SK-N-SH treated with all-trans-retinoic acid at 6 μM for 48 hours (cell line): ENCODE measurements around the gene PKP4.

ENCODE experiments used
- ATAC-seq: fragments of 200-7000 bp; cut with Tn5 transposase; 3 replicates; pipeline ENCODE4 v1.9.1; 2020; ENCODE audit warnings: mild to moderate bottlenecking, moderate library complexity
- BACH2 ChIP-seq: fragments of 250-450 bp; sonication (Bioruptor Pico); IDR thresholded peaks from 2 replicates; pipeline ENCODE4 v1.9.0; 2021; ENCODE audit warnings: mild to moderate bottlenecking, borderline replicate concordance
- CREB5 ChIP-seq: fragments of 250-450 bp; sonication (Bioruptor Pico); IDR thresholded peaks from 2 replicates; pipeline ENCODE4 v1.5.1; 2020; ENCODE audit warnings: low read depth, mild to moderate bottlenecking, moderate library complexity
- CSRNP3 ChIP-seq: fragments of 250-450 bp; sonication (Bioruptor Pico); IDR thresholded peaks from 2 replicates; pipeline ENCODE4 v1.5.1; 2021; ENCODE audit warnings: mild to moderate bottlenecking, moderate library complexity
- ESRRG ChIP-seq: fragments of 250-450 bp; sonication (Bioruptor Pico); IDR thresholded peaks from 2 replicates; pipeline ENCODE4 v1.6.1; 2021; ENCODE audit warnings: mild to moderate bottlenecking
- GLIS3 ChIP-seq: fragments of 250-450 bp; sonication (Bioruptor Pico); IDR thresholded peaks from 2 replicates; pipeline ENCODE4 v1.5.0; 2020; ENCODE audit warnings: mild to moderate bottlenecking, moderate library complexity
- OSR1 ChIP-seq: fragments of 250-450 bp; sonication (Bioruptor Pico); IDR thresholded peaks from 2 replicates; pipeline ENCODE4 v1.8.0; 2022; ENCODE audit warnings: moderate library complexity, mild to moderate bottlenecking, inconsistent platforms
- PPARA ChIP-seq: fragments of 250-450 bp; sonication (Bioruptor Pico); IDR thresholded peaks from 2 replicates; pipeline ENCODE4 v1.5.0; 2020; ENCODE audit warnings: mild to moderate bottlenecking, borderline replicate concordance
- RARB ChIP-seq: fragments of 250-450 bp; sonication (Bioruptor Pico); IDR thresholded peaks from 2 replicates; pipeline ENCODE4 v1.8.0; 2021; ENCODE audit warnings: mild to moderate bottlenecking, moderate library complexity
- TCF4 ChIP-seq: fragments of 250-450 bp; sonication (Bioruptor Pico); IDR thresholded peaks from 2 replicates; pipeline ENCODE4 v1.8.0; 2021; ENCODE audit warnings: mild to moderate bottlenecking, moderate library complexity, borderline replicate concordance
- TOX ChIP-seq: fragments of 250-450 bp; sonication (Bioruptor Pico); IDR thresholded peaks from 2 replicates; pipeline ENCODE4 v1.8.0; 2021; ENCODE audit warnings: mild to moderate bottlenecking, moderate library complexity, borderline replicate concordance
- ZC3H10 ChIP-seq: fragments of 250-450 bp; sonication (Bioruptor Pico); IDR thresholded peaks from 2 replicates; pipeline ENCODE4 v1.5.1; 2021; ENCODE audit warnings: mild to moderate bottlenecking, moderate library complexity
- ZFP30 ChIP-seq: fragments of 450-650 bp; formaldehyde crosslinking; IDR thresholded peaks from 2 replicates; pipeline ENCODE4 v1.5.0; 2022; ENCODE audit warnings: mild to moderate bottlenecking, moderate library complexity
- ZNF565 ChIP-seq: fragments of 450-650 bp; formaldehyde crosslinking; conservative IDR thresholded peaks from 2 replicates; pipeline ENCODE4 v1.5.0; 2020; ENCODE audit warnings: low read depth, mild to moderate bottlenecking, moderate library complexity
- ZNF70 ChIP-seq: fragments of 450-650 bp; formaldehyde crosslinking; IDR thresholded peaks from 2 replicates; pipeline ENCODE4 v1.5.0; 2020; ENCODE audit warnings: mild to moderate bottlenecking, moderate library complexity
- ZNF8 ChIP-seq: fragments of 450-650 bp; formaldehyde crosslinking; IDR thresholded peaks from 2 replicates; pipeline ENCODE4 v1.5.0; 2020; ENCODE audit warnings: mild to moderate bottlenecking, moderate library complexity
- TF ChIP-seq, protein P1 (sequence below): fragments of 250-450 bp; sonication (Bioruptor Pico); IDR thresholded peaks from 2 replicates; pipeline ENCODE4 v1.8.0; 2020; ENCODE audit warnings: mild to moderate bottlenecking, moderate library complexity, borderline replicate concordance
- TF ChIP-seq, protein P2 (sequence below): fragments of 250-450 bp; sonication (Bioruptor Pico); IDR thresholded peaks from 2 replicates; pipeline ENCODE4 v1.8.0; 2021; ENCODE audit warnings: low read depth, mild to moderate bottlenecking, moderate library complexity, borderline replicate concordance
- TF ChIP-seq, protein P3 (sequence below): fragments of 250-450 bp; sonication (Bioruptor Pico); IDR thresholded peaks from 2 replicates; pipeline ENCODE4 v1.5.0; 2020; ENCODE audit warnings: mild to moderate bottlenecking, moderate library complexity

PKP4 gene

DNA sequence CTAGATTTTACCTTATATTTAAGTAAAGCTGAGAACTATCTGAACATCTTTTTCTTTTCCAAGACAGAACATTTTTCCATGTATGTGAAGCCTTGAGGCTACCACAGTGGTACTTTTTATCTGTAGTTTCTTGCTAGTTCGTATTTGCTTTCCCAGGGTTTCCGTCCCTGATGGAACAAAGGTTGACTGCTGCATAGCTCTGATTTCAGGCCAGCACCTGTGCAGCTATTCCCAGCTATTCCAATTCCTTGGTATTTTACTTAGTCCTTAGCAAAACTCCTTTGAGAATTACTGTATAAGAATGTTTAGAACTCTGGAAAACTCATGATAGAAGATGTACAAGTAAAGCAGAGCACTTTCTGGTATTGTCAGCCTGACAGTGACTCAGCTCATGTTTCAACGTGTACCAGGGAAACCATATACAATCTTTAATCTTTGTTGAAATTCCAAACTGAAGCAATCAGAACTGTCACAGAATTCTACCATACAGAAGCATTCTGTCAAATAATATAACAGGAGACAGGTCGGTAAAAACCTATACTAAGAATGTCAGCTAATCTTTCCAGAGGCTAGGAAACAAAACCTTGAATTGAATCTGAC is 162.2 kb downstream of the PKP4 start:
- TF ChIP-seq, protein P1, sequence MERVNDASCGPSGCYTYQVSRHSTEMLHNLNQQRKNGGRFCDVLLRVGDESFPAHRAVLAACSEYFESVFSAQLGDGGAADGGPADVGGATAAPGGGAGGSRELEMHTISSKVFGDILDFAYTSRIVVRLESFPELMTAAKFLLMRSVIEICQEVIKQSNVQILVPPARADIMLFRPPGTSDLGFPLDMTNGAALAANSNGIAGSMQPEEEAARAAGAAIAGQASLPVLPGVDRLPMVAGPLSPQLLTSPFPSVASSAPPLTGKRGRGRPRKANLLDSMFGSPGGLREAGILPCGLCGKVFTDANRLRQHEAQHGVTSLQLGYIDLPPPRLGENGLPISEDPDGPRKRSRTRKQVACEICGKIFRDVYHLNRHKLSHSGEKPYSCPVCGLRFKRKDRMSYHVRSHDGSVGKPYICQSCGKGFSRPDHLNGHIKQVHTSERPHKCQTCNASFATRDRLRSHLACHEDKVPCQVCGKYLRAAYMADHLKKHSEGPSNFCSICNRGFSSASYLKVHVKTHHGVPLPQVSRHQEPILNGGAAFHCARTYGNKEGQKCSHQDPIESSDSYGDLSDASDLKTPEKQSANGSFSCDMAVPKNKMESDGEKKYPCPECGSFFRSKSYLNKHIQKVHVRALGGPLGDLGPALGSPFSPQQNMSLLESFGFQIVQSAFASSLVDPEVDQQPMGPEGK (CRISPR knock-in tag): no peak
- TF ChIP-seq ZFP30 (CRISPR knock-in tag) (no peak), ZNF70 (CRISPR knock-in tag) (no peak), ESRRG (no peak), RARB (CRISPR knock-in tag) (no peak), TOX (no peak), OSR1 (CRISPR knock-in tag) (no peak), GLIS3 (CRISPR knock-in tag) (no peak), PPARA (CRISPR knock-in tag) (no peak), CREB5 (CRISPR knock-in tag) (no peak), TCF4 (CRISPR knock-in tag) (no peak), ZNF8 (CRISPR knock-in tag) (no peak)
- TF ChIP-seq, protein P2, sequence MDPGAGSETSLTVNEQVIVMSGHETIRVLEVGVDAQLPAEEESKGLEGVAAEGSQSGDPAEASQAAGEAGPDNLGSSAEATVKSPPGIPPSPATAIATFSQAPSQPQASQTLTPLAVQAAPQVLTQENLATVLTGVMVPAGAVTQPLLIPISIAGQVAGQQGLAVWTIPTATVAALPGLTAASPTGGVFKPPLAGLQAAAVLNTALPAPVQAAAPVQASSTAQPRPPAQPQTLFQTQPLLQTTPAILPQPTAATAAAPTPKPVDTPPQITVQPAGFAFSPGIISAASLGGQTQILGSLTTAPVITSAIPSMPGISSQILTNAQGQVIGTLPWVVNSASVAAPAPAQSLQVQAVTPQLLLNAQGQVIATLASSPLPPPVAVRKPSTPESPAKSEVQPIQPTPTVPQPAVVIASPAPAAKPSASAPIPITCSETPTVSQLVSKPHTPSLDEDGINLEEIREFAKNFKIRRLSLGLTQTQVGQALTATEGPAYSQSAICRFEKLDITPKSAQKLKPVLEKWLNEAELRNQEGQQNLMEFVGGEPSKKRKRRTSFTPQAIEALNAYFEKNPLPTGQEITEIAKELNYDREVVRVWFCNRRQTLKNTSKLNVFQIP (CRISPR knock-in tag): no peak
- TF ChIP-seq, protein P3, sequence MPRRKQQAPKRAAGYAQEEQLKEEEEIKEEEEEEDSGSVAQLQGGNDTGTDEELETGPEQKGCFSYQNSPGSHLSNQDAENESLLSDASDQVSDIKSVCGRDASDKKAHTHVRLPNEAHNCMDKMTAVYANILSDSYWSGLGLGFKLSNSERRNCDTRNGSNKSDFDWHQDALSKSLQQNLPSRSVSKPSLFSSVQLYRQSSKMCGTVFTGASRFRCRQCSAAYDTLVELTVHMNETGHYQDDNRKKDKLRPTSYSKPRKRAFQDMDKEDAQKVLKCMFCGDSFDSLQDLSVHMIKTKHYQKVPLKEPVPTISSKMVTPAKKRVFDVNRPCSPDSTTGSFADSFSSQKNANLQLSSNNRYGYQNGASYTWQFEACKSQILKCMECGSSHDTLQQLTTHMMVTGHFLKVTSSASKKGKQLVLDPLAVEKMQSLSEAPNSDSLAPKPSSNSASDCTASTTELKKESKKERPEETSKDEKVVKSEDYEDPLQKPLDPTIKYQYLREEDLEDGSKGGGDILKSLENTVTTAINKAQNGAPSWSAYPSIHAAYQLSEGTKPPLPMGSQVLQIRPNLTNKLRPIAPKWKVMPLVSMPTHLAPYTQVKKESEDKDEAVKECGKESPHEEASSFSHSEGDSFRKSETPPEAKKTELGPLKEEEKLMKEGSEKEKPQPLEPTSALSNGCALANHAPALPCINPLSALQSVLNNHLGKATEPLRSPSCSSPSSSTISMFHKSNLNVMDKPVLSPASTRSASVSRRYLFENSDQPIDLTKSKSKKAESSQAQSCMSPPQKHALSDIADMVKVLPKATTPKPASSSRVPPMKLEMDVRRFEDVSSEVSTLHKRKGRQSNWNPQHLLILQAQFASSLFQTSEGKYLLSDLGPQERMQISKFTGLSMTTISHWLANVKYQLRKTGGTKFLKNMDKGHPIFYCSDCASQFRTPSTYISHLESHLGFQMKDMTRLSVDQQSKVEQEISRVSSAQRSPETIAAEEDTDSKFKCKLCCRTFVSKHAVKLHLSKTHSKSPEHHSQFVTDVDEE (CRISPR knock-in tag): no peak
- ATAC-seq: peak; percentile 67

DNA sequence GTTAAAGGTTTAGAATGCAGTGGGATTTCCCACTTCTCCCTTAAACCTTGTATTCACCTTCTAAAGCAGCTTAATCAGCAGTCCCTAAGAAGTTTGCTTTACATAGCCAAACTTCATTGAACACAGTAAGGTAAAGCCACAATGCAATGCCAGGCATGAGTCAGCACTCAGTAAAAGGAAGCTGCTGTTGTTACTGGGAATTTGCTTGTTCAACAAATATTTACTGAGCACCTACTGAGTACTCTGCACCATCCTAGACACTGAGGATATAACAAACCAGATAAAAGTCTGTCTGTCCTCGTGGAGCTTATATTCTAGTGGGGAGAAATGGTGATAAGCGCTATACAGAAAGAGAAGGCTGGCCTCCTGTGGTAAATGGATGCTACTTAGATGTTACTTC is 162.7 kb downstream of the PKP4 start:
- ATAC-seq: peak; percentile 81

GRCh38 chr2:158620656-158621055 is 163.9 kb downstream of the PKP4 start:
- no peak for ATAC-seq
- TF ChIP-seq OSR1 (CRISPR knock-in tag) (no peak), ZNF8 (CRISPR knock-in tag) (no peak)

More for the DNA sequence above, 162.7 kb downstream of the PKP4 start:
- TF ChIP-seq ZNF565 (CRISPR knock-in tag) (no peak), BACH2 (CRISPR knock-in tag) (no peak), TOX (no peak), CREB5 (CRISPR knock-in tag) (no peak)

DNA sequence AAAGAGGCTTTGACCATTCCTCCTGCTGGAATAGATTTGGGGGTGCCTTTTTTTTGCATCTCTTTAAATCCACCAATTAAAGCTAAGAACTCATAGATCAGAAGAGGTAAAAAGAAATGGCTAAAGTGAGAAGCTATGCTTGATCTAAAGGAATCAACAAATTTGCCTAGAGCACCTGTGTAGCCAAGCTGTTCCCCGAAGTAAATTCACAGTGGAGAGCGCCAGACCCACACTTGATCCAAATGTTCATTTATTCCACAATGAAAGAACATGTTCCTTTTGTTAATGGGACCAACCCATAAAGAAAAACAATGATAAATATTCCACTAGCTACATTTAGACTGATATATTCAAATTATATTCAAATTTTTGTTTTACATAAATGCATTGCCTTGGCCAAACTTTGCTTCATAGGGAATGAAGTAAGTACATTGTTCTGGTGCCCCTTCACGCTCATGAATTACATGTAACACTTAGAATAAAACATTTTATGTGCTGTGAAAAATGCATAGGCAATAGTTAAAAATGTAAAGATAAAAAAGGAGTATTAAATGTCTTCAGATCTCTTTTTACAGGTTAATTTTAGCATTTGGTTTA is 167.4 kb downstream of the PKP4 start:
- no peak for ATAC-seq
- no peak for TF ChIP-seq CSRNP3 (CRISPR knock-in tag)
- no peak for TF ChIP-seq ZC3H10 (CRISPR knock-in tag)
- TF ChIP-seq, protein P1 (CRISPR knock-in tag): no peak
- TF ChIP-seq CREB5 (CRISPR knock-in tag): no peak
